ENCODE measurements around the gene PTPN7.

DNA sequence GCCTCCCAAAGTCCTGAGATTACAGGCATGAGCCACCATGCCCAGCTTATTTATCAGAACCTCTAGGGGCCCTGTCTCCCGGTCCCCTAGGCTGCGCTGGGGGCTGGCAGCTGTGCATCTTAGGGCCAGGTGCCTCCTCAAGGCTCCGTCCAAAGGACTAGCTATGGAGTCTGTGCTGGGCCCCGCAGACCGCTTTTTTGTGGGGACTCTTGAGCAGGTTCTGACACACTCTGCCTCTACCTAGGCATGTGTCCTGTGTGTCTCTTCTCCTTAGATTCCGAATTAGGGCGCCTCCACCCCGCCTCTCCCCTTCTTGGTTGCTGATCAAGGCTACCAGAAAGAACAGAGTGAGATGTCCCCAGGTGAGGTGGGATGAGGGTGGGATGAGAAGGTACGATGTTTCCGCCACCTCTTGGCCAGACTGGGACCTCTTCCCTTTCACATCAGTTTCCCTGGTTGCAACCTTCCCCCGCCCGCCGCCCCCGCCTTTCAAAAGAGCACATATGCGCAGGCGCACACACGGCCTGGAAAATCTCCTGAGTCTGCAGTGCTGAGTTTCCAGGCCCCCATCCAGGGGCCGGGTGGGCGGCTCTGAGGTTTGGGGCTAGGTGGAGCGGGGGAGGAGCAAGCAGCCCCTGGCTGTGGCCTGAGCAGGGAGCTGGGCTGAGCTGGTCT is 5.0 kb upstream of the PTPN7 start:
- TF ChIP-seq EZH2 (IDR thresholded peaks at IDR 0.05; ENCODE audit: borderline replicate concordance) = no peak
- TF ChIP-seq, protein P1, sequence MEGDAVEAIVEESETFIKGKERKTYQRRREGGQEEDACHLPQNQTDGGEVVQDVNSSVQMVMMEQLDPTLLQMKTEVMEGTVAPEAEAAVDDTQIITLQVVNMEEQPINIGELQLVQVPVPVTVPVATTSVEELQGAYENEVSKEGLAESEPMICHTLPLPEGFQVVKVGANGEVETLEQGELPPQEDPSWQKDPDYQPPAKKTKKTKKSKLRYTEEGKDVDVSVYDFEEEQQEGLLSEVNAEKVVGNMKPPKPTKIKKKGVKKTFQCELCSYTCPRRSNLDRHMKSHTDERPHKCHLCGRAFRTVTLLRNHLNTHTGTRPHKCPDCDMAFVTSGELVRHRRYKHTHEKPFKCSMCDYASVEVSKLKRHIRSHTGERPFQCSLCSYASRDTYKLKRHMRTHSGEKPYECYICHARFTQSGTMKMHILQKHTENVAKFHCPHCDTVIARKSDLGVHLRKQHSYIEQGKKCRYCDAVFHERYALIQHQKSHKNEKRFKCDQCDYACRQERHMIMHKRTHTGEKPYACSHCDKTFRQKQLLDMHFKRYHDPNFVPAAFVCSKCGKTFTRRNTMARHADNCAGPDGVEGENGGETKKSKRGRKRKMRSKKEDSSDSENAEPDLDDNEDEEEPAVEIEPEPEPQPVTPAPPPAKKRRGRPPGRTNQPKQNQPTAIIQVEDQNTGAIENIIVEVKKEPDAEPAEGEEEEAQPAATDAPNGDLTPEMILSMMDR (IDR thresholded peaks at IDR 0.05; ENCODE audit: poor library complexity) = no peak
